ENCODE data around the gene DAG1. TPM values are rescaled to one million over a fixed set of nuclear protein-coding genes. Genes with fewer than 3 reads are reported as not detected.
A peak's percentile ranks its signal among the peaks of the same experiment; 100 is the strongest.

Gene DAG1
- total RNA-seq, 1 experiment from 2014 or later = 226 TPM

DNA sequence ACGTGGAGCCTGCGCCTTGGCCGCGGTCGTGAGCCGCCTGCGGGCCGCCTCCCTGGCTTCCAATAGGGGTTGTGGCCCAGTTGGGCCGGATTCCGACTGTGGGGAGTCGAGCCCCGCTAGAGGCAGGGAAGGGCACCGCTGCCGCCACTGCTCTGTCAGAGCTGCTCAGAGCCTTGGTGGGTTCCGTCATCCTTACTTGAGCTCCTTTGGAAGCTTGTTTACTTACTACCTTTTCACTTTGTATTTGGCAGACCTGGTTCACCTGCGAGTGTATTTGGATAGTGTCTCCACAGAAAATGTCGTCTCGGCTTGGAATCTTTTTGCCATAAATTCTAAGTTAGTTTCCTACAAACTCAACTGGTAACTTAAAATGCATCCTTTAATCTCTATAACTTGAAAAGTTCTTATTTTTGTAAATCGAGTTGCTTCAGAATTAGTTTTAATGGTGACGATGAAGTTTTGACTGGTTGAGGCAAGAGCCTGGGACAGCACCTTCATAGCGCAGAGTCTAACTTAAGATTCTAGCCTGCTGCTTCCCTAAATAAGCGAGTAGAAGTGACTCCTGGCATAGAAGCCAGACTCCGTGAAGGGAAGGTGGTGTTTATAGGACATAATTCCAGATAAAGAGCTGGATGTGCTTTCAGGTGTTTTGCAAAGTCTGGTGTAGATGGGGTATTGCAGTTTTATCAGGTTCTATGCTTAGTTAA lies 800 bp downstream of the DAG1 start:
- TF ChIP-seq, protein P1, sequence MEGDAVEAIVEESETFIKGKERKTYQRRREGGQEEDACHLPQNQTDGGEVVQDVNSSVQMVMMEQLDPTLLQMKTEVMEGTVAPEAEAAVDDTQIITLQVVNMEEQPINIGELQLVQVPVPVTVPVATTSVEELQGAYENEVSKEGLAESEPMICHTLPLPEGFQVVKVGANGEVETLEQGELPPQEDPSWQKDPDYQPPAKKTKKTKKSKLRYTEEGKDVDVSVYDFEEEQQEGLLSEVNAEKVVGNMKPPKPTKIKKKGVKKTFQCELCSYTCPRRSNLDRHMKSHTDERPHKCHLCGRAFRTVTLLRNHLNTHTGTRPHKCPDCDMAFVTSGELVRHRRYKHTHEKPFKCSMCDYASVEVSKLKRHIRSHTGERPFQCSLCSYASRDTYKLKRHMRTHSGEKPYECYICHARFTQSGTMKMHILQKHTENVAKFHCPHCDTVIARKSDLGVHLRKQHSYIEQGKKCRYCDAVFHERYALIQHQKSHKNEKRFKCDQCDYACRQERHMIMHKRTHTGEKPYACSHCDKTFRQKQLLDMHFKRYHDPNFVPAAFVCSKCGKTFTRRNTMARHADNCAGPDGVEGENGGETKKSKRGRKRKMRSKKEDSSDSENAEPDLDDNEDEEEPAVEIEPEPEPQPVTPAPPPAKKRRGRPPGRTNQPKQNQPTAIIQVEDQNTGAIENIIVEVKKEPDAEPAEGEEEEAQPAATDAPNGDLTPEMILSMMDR (IDR thresholded peaks at IDR 0.05; ENCODE audit: unreplicated experiment) = no peak
- no peaks in the 10 kb centered on the region for H3K27me3 Mint-ChIP-seq (ENCODE audit: unreplicated experiment)
- no peak for DNase-seq
- TSS peak; percentile 84 for BruUV-seq (replicated peaks)
- H3K9me3 Mint-ChIP-seq (ENCODE audit: low read depth, unreplicated experiment) = no peaks in the 10 kb centered on the region
- H3K36me3 Mint-ChIP-seq (ENCODE audit: insufficient read depth, unreplicated experiment) = peaks cover 58% of the 10 kb centered on the region
- peak overlapping the region; percentile 52 for H3K27ac Mint-ChIP-seq (ENCODE audit: unreplicated experiment)
- intact Hi-C loops (cut with micrococcal nuclease; ENCODE audit: unreplicated experiment) = loop anchor here (5.0 kb wide), 1 partner anchor 41 kb away; no protein-coding TSS in a partner anchor
- CTCF ChIA-PET = interaction anchor here (0.6 to 3.4 kb wide), 5 partner anchors 12 to 30 kb away, joined by 3 to 10 read pairs (median 3); no protein-coding TSS in a partner anchor
- H3K4me3 Mint-ChIP-seq (ENCODE audit: low read depth, unreplicated experiment) = peak overlapping the region; percentile 69
- H3K4me1 Mint-ChIP-seq (ENCODE audit: low read depth, unreplicated experiment) = peaks cover 14% of the 10 kb centered on the region

GRCh38 chr3:49471856-49472495 lies 1.9 kb downstream of the DAG1 start:
- TF ChIP-seq, protein P1 (IDR thresholded peaks at IDR 0.05; ENCODE audit: unreplicated experiment) = no peak
- Mint-ChIP-seq H3K27ac (ENCODE audit: unreplicated experiment) (peak overlapping the region; percentile 52), H3K36me3 (ENCODE audit: insufficient read depth, unreplicated experiment) (peaks cover 64% of the 10 kb centered on the region), H3K4me1 (ENCODE audit: low read depth, unreplicated experiment) (peaks cover 14% of the 10 kb centered on the region), H3K9me3 (ENCODE audit: low read depth, unreplicated experiment) (no peaks in the 10 kb centered on the region), H3K27me3 (ENCODE audit: unreplicated experiment) (no peaks in the 10 kb centered on the region), H3K4me3 (ENCODE audit: low read depth, unreplicated experiment) (peak overlapping the region; percentile 69)
- no peak for DNase-seq
- intact Hi-C loops (cut with micrococcal nuclease; ENCODE audit: unreplicated experiment) = loop anchor here (5.0 kb wide), 1 partner anchor 40 kb away; no protein-coding TSS in a partner anchor
- CTCF ChIA-PET = interaction anchor here (1.0 to 3.4 kb wide), 3 partner anchors 13 to 29 kb away, joined by 3 to 10 read pairs (median 3); no protein-coding TSS in a partner anchor
- BruUV-seq (replicated peaks) = no TSS peak

DNA sequence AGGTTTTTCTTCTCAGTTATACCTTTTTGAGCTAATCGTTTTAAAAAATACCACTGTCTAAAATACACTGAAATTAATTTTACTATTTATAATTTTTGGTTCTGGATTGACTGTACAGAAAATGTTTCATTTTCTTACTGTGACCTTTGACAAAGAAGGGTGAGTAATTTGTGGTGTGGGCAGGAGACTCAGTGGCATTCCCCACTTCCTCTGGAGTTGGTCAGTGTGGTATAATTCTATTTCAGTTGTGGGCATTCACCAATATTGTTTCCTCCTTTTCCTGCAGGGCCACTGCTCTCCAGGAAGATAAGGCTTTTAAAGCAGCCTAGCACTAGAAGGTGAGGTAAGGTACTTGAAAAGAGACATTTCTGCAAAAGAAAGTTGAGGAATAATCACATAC lies 6.5 kb downstream of the DAG1 start:
- H3K27ac Mint-ChIP-seq (ENCODE audit: unreplicated experiment) = no peak overlapping the region
- CTCF ChIA-PET = interaction anchor here (1.0 kb wide), 1 partner anchor 22 kb away, joined by 3 read pairs; no protein-coding TSS in a partner anchor
- H3K36me3 Mint-ChIP-seq (ENCODE audit: insufficient read depth, unreplicated experiment) = peaks cover 69% of the 10 kb centered on the region
- H3K4me1 Mint-ChIP-seq (ENCODE audit: low read depth, unreplicated experiment) = peaks cover 8% of the 10 kb centered on the region
- TSS peak; percentile 3 for BruUV-seq (replicated peaks)
- intact Hi-C loops (cut with micrococcal nuclease; ENCODE audit: unreplicated experiment) = no loop called here
- H3K4me3 Mint-ChIP-seq (ENCODE audit: low read depth, unreplicated experiment) = no peak overlapping the region
- TF ChIP-seq, protein P1 (IDR thresholded peaks at IDR 0.05; ENCODE audit: unreplicated experiment) = no peak
- no peak for DNase-seq
- H3K27me3 Mint-ChIP-seq (ENCODE audit: unreplicated experiment) = no peaks in the 10 kb centered on the region
- H3K9me3 Mint-ChIP-seq (ENCODE audit: low read depth, unreplicated experiment) = no peaks in the 10 kb centered on the region

DNA sequence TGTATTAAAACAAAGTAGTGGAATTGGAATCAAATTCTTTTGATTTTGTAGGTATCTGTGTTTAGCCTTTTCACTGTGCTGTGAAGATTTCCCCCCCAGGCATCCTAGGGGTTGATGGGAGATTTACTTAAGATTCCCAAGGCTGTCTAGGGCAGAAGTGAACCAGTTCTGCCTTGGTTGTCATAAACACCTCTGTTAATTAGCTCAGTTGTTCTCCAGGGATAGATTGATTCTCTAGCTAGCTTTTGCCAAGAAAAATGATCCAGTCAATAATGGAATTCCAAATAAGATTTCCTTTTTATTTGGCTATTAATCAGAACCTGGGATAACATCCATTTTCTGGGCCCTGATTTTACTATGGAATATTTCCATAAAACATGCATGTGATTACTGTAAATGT lies 12.7 kb downstream of the DAG1 start:
- TF ChIP-seq, protein P1 (IDR thresholded peaks at IDR 0.05; ENCODE audit: unreplicated experiment) = no peak
- H3K27ac Mint-ChIP-seq (ENCODE audit: unreplicated experiment) = no peak overlapping the region
- intact Hi-C loops (cut with micrococcal nuclease; ENCODE audit: unreplicated experiment) = no loop called here
- H3K36me3 Mint-ChIP-seq (ENCODE audit: insufficient read depth, unreplicated experiment) = peaks cover 44% of the 10 kb centered on the region
- no peaks in the 10 kb centered on the region for H3K9me3 Mint-ChIP-seq (ENCODE audit: low read depth, unreplicated experiment)
- no peaks in the 10 kb centered on the region for H3K27me3 Mint-ChIP-seq (ENCODE audit: unreplicated experiment)
- BruUV-seq (replicated peaks) = no TSS peak
- no peak overlapping the region for H3K4me3 Mint-ChIP-seq (ENCODE audit: low read depth, unreplicated experiment)
- DNase-seq = no peak
- no peaks in the 10 kb centered on the region for H3K4me1 Mint-ChIP-seq (ENCODE audit: low read depth, unreplicated experiment)
- CTCF ChIA-PET = interaction anchor here (0.6 to 0.7 kb wide), 3 partner anchors 12 to 71 kb away, joined by 3 to 11 read pairs (median 5); partner anchors contain the start of gene RHOA

Measured in Calu3 (cell line).